Tibial nerve (tissue), 4 donors: ENCODE data around the gene TMEM171.

Source experiments
- CTCF ChIP-seq, 5 experiments: fragments of 200-600 bp in 3 of 5; fragments of 450-650 bp in 2 of 5; sonication (generic) in 3 of 5; IDR thresholded peaks; one replicate each; pipeline ENCODE4 v1.5.1; 2016 to 2019; ENCODE audit warnings: antibody characterized with exemption in 5 of 5, mild to moderate bottlenecking in 3 of 5, moderate library complexity in 2 of 5
- EP300 ChIP-seq, 2 donors: sonication (generic); formaldehyde crosslinking; IDR thresholded peaks; one replicate each; pipeline ENCODE4 v1.6.1; 2017; ENCODE audit warnings: antibody characterized with exemption in 2 of 2, mild to moderate bottlenecking in 1 of 2
- POLR2A ChIP-seq, 2 donors: fragments of 450-650 bp; IDR thresholded peaks; one replicate each; pipeline ENCODE4 v1.6.1; 2017; ENCODE audit warnings: antibody characterized with exemption in 2 of 2, mild to moderate bottlenecking in 2 of 2, moderate library complexity in 2 of 2

GRCh38 chr5:73151766-73152410 is 31.5 kb downstream of the TMEM171 start:
- no peak for TF ChIP-seq CTCF (IDR thresholded peaks at IDR 0.05)
- no peak for TF ChIP-seq EP300 (IDR thresholded peaks at IDR 0.05)
- no peak for TF ChIP-seq POLR2A (IDR thresholded peaks at IDR 0.05)
